HuH-7 (cell line): ENCODE results near the gene MAP7D2.
"Not testable (repeated sequence)": the region's sequence is repeated elsewhere in the genome, so short reads cannot be mapped to it uniquely, and the experiment has no call there.

Experiments used
- DNase-seq: peaks from one replicate; pipeline ENCODE4 v3.0.0; 2011; ENCODE audit warnings: low spot score

Gene MAP7D2

DNA sequence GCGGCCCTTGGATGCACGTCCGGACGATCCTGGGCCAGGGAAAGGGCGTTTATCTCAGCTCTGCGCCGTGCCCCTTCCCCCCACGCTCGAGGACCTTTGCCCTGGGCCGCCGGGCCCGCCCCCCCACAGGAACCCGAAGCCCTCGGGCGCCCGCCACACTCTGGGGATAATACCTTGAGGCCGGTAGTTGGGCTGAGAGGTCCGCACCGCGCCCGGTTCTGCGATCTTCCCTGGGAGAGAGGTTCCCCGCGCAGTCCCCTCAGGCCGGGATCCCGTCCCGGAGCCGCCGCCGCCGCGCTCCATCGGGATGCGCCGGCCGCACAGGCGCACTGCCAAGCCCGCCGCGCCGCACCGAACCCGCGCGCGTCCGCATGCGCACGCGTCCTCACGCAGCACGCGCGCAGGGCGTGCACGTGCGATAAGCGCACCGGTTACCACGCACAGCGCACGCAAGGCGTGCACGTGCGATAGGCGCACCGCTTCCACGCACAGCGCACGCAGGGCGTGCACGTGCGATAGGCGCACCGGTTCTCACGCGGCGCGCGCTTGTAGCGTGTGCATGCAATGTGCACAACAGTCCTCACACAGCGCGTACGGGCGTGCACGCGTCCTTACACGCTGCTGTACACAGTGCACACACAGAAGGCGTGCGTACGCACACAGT is at the start of gene MAP7D2:
TSS of gene MAP7D2 (minus strand) at position 331 of the 664 bp plus-strand sequence. CDS start at position 303, 28 bp downstream.
- DNase-seq, result no peak

DNA sequence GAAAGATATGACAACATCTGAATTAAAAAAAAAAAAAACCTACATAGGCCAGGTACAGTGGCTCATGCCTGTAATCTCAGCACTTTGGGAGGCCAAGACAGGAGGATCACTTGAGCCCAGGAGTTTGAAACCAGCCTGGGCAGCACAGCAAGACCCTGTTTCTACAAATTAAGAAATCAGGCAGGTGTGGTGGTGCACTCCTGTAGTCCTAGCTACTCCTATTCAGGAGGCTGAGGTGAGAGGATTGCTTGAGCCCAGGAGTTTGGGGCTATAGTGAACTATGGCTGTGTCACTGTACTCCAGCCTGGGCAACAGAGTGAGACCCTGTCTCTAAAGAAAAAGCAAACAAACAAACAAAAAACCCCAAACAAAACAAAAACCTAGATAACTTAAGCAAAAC is 45.8 kb upstream of the MAP7D2 start:
- not testable (repeated sequence) for DNase-seq

DNA sequence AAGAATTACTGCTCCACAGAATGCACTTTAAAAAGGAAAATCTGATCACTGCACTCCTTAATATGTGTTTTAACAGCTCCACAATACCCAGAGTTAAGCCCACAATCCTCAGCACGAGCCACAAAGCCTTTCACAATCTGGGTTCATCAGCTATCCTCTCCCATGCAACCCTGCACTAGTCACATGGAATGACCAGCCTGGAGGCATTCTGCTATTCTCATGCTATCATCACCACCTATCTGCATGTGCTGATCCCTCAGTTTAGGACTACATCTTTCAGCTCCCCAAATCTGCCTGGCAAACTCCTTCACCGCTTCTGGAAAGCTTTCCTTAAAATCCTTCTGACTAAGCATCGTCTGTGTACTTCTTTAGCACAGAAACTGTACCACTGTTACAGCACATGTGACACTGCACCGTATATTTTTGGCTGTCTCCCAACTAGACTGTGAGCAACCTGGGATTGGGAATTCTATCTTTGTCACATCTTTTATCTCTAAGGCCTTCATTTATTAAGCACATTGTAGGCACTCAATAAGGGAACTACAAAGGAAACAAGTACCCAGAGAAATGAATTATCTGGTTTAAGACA is 43.2 kb upstream of the MAP7D2 start:
- DNase-seq, result no peak

DNA sequence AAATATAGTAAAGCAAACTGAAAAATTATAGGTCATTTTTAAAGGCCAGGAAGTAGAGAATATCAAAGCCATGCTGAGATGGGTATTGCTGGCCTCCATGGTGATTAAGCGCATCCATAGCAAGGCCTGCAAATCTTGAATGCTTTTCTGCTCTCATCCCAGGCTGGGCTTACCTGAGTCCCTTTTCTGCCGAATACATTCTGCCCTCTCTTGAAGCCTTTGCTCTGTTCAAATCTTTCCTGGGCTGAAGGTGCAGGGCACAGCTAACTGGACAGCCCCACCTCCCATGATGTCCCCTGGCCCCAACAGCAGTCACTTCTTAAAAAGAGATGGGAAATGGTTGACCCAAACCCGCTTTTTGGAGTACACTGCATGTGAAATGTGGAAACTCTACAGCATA is 35.0 kb upstream of the MAP7D2 start:
- DNase-seq, result no peak

DNA sequence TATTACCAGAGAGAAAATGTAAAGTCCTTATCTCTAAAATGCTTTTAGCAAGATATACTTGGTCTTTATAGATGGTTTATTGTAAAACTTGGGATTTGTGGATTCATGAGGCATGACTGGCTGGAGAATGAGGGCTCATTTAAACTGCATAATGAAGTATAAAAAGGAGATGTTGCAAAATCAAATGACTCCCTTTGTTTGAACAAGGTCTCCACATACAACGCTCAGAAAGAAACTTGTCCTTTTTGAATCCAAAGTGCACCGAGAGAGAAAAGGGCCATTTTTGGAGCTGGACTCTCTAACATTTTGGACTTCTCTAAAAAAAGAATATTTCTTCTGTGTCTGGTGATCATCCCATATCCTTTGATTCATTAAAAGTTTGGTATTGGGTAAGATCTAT is 32.6 kb upstream of the MAP7D2 start:
- no peak for DNase-seq

DNA sequence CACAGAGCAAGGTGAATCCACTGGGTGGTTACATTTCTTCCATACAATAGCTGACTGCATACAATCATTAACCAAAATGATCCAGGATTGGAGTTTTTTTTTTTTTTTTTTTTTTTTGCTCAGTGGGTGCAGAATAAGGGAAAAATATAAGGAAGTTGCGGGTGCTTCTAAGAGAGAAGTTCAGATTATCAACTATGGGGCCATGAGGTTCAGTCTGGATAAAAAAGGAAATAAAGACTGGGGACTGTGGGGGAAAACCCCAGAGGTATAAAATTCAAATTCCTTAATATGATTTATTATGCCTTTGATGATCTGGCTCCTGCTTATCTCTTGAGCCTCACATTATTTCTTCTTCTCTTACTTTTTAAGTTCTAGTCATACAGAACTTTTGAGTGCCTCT is 30.9 kb upstream of the MAP7D2 start:
- DNase-seq, result no peak

DNA sequence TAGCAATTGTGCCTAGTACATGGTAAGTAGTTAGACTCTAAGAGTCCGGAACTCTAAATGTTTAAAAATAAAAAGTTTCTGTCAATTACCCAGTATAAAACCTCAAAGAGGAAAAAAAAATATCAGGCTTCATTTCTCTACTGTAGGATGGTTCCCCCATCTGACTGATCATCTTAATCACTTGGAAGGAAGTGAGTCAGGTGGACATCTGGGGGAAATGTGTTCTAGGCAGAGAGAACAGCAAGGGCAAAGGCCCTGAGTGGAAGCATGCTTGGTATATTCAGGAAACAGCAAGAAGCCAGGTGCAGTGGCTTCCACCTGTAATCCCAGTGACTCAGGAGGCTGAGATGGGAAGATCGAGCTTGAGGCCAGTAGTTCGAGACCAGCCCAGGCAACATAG is 27.8 kb upstream of the MAP7D2 start:
- no peak for DNase-seq

DNA sequence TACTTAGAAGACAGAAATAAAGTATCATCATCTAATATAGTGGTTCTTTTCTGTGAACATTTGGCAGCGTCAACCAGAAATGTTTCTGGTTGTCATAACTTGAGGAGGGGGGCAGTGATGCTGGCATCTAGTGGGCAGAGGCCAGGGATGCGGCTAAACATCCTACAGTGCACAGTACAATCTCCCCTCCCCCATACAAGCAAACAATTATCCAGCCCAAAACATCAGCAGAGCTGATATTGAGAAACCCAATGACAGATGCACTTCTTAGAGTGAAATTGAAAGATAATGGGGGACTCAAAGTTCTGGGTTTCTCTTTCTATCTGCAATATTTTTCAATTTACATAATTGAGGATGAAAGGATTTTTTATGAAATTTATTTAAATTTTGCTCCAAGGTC is 26.9 kb upstream of the MAP7D2 start:
- no peak for DNase-seq

DNA sequence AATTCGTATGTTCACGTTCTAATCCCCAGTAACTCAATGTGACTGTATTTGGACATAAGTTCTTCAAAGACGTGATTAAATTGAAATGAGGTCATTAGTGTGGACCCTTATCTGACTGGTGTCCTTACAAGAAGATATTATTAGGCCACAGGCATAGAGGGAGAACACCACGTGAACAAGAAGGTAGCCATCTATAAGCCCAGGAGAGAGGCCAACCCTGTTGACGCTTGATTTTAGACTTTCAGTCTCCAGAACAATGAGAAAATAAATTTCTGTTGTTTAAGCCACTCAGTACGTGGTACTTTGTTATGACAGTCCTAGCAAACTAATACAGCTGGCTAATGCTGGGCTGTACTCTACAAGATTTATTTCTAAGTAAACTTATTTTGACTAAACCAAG is 26.4 kb upstream of the MAP7D2 start:
- DNase-seq, result no peak

DNA sequence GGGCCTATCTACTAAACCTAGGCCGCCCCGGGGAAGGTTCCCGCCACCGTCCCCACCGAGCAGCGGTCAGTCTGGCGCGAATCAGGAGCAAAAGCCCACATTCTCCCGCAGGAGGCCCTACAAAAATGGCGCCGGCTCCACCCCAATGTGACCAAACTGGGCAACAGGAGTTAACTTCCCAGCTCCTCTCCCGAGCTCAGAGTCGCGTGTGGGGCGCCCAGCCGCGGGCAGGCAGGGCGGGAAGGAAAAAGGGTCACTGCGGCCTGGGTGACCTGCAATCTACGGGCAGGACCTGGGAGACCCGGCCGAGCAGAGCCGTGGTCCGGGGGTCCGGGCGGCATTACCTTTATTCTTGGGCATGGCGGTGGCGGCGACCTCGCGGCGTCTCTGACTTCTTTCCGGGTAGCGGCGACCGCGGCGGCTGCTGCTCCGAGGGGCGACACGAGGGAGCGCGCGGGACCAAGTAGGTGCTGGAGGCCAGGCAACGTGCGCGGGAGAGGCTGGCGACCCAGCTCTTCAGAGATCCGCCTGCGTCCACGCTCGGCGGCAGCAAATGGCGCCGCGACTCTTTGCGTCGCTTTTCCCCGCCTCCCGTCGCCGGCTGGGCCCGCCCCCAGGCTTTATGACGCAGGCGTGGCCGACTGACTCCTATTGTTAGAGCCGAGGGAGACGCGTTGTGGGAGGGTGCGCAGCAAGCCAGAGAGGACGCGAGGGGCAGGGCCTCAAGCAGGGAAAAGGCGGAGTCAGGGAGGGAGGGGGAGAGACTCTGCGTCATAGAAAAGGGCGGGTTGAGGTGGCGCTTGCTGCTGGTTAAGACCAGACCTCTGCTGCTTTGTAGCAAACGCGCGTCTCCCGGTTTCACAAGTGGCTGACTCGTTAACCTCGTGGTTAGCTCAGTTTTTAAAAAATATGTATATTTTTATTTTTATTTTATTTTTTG is 24.8 kb upstream of the MAP7D2 start, which contains the start of gene EIF1AX:
TSS of gene EIF1AX (minus strand) at position 558 of the 940 bp plus-strand sequence. CDS start at position 360, 198 bp downstream.
- DNase-seq, result peak; percentile 56

DNA sequence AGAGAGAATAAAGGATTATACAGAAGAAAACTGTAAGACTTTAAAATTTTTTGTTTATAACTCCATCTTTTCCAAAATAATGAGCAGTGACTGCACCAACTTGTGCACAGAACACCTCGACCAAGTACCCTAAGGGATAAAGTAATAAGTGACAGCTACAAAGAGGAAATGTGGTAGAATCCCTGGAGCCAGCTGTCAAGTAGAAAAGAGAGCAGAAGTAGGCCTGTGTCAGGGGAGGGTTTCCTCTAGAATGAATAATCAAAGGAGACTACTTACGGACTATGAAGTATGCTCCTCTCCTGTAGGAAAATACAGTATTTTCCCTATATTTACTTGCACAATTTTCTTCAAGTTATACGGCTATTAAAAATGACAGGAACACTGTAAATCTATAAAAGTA is 23.7 kb upstream of the MAP7D2 start:
- DNase-seq, result no peak

DNA sequence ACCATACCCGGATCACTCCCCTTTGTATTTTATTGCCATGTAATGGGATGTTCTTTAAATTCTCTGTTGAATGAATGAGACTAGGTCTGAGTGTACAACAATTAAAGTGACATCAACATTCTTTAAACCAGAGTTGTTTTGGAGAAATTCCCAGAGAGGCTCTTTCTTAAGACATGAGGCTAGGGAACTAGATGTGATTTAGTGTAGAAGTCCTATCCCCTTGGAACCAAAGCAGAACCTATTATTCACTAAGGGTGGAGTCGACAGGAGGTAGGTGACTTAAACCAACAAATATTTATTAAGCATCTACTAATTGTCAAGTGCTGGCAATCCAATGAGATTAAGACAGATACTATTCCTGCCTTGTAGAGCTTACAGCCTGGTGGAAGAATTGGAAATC is 23.3 kb upstream of the MAP7D2 start:
- no peak for DNase-seq

DNA sequence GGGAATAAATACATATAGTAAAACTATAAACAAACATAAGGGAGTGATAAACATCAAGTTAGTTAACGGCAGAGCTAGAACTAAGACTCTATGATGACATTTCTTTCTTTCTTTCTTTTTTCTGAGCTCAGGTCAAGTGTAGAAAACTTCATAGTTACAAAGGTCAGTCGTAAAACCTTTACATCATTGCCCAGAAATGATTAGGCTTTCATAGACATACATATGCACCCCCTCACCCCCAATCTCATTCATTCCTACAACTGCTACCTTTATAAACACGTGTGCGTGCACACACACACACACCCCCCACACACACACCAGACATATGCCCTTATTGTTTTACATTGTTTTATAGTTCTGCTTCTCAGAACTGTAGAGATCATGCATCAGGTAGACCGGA is 19.2 kb upstream of the MAP7D2 start:
- no peak for DNase-seq

DNA sequence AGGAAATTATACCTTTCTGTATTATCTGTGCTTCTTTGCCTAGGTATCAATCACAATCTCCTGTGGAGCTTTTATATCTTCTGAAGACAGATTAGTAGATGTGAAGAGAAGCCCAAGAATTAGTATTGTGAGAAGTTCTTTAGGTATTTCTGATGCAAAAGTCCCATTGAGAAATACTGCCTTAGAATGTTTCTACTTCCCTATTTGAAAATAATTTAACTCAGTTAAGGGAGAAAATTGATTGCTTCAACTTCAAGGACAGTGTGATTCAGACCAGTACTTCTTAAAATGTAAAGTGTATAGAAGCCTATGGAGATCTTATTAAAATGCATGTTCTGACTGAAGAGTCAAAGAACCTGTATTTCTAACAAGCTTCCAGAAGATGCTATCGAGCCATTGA is 16.0 kb upstream of the MAP7D2 start:
- DNase-seq, result no peak

DNA sequence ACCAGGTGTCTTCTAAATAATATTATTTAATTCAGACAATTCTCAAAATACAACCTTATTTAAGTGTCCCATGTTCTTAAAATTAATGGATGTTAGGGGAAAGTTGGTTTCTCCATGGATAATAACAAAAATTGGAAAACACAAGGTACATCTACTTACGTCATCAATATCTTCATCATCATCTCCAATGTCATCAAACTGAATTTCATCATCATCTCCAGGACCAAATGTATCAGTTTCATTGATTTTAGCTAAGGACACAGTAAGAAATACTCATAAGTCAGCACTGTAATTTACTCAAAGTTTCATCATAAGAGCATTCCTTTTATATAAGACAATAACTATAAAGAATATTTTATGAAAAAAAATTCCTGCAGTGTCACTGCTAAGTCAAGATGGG is 13.7 kb upstream of the MAP7D2 start:
- no peak for DNase-seq

DNA sequence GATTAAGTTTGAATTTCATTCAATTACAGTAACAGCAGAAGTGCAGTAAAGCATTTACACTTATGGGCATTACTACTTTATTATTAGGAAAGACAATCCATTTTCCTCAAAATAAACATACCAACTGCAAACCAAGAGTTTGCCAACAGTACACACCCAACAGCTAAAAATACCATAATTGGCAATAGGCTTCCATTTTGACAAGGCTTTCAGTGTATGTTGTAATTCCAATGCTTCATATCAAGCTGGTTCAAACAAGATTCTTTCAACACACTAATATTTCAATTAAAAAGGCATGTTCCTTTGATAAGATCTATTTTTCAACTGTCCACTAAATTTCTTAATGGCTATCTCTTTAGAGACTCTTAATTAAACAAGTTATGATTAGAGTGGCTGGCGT is 12.8 kb upstream of the MAP7D2 start:
- DNase-seq, result no peak

DNA sequence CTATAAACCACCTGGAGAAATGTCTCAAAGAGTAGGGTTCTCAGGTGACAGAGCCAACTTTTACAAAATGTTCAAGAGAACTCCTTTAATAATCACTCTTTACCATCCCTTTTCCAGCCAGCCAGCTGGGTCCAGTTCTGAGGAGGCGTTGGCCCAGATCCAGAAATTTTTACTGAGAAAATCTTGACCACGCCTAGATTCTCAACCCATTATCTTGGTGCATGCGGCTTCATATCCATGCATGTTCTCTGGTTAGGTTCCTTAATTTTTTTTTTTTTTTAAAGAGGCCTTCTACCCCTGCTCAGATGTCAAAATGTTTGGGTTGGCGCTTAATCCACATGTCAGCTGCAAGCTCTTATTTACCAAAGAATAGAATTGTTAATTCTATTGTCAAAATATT is 12.0 kb upstream of the MAP7D2 start:
- no peak for DNase-seq

DNA sequence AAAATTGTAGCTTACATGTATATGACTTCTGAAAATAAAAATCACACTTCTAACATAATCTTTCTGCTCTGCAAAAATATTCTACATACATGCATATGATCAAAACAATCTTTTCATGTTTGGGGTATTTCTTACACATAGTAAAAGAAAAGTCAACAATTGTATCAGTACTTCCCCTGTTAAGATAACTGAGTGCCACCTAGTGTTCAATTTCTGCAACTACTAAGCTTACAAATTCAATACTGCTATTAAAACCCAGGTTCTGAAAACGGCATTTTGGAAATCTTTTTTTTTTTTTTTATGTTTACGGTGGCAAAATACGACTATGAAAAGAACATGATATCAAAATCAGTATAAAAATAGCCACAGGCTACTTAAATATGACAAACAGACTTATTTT is 10.7 kb upstream of the MAP7D2 start:
- not testable (repeated sequence) for DNase-seq

DNA sequence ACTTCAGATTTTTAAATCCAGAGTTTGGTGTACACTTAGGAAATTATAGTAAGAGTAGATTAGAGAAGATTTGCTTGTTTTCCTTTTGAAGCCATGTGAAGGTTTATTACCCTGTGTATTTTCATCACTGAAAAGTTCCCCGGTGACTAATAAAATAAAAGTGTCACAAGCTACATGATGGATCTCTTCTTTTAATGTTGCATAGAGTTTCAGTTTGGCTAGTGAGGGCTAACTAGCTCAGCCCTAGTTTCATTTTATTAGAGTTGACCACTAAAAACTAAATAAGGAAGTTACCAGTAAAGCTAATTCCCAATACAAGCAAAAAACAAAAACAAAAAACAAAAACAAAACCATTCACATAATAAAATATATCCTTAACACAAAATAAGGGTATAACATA is 10.1 kb upstream of the MAP7D2 start:
- not testable (repeated sequence) for DNase-seq

DNA sequence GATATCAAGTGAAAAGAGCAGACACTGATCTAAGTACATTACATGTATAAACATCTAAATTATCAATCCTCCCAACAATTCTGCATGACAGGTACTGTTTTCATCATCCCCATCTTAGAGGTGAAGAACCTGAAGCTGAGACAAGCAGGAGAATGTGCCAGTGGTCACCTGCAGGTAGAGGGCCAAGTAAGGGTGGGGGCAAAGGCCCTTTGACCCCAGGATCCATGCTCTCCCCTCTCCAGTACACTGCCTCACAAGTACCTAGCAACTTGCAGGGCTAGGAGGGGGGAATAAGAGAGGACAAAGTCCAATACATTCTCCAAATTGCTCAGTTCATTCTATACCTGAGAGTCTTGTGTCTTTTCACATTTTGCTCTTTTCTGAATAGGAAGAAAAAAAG is 8.3 kb upstream of the MAP7D2 start:
- no peak for DNase-seq

DNA sequence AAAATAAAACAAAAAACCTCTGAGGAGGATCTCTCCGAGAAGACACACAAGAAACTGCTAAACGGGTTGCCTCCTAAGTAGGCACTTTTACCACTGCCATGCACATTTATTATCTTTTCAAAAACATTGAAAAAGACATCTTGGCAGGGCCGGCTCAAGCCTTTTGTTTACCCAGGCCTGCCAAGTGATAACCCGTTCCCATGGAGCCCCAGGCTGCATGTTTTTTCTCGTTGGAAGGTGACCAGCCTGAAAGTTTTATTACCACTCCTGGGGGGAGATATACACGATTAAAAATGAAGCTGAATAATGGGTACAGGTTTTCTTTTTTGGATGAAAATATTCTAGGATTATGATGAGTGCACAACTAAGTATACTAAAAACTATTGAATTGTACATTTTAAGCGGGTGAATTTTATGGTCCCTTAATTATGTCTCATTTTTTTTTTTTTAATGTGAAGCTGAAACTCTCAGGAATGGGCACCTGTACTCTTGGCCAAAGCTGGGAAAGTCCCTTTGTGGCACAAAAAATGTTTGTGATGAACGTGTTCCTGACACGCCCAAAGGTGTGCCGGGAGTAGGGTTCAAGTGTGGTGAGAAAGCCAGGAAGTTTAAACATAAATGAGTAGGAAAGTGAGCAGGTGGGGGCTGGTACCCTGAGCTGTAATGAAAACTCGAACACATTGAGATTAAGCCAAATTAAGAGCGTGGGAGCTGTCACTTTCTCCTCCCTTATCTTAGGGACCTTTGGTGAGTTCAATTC is 1.5 kb upstream of the MAP7D2 start:
- peak; percentile 6 for DNase-seq

DNA sequence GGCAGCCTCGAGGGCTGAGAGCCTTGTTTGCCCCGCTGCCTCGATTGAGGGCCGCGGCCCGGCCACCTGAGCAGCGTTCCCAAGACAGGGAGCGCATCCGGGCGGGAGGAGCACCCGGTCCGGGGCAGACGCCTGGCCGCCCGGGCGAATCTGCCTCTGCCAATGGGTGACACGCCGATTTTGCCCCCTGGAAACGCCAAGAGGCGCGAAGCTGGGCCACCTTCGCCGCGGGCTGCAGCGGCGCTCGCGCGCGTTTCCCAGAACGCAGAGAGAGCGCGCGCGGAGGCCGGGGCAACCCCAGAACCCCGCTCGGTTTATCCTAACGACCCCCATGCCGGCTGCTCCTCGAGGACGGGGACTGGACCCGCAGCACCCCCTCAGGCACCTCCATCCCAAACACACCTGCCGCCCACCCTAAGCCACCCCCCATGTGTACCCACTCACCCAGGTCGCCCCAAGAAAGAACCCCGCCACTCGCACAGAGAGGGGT is 575 bp downstream of the MAP7D2 start:
- DNase-seq, result no peak
